GM19099 (cell line): ENCODE data around the gene SLC35F4.

Source experiments
- POLR2A ChIP-seq: IDR thresholded peaks from 3 replicates; pipeline ENCODE4 v1.6.1; 2011; ENCODE audit warnings: low read depth; ENCODE audit not compliant: insufficient read length; ENCODE audit errors: extremely low read depth

The SLC35F4 gene

DNA sequence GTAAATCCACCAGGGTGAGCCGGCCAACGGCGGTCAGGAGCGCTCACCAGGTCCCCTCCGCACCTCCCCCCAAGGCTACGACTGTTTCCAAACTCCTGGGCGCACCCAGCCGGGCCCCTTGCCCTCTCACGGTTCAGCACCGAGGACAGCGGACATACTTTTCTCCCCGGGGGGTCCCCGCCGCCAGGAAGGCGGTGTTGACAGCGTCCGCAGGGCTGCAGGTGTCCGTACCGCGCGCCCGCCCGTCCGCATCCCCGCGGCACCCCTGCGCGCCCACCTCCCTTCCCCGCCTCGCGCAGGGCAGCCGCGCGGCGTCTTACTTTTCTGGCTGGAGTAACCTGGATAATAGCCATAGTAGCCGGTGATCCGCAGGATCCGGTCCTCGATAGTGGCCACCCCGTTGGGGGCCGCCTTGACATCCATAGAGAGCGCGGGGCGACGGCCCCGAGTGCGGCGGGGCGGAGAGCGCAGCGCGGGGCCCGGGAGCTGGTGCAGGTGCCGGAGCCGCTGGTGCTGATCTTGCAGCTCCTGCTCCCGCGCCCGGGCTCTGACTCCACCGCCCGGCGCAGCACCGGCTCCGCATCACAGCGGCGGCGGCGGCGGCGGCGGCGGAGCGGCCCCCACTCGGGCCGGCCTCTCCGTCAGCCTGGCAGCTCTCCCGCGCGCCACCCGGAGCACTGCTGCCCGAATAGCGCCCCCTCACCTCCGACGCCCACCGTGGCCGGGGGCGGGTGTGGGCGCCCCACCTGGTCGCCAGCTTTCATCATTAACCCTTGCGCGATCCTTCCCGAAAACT, at the start of gene SLC35F4:
TSS of gene SLC35F4 (minus strand) at position 690 of the 796 bp plus-strand sequence.
- TF ChIP-seq POLR2A: no peak

DNA sequence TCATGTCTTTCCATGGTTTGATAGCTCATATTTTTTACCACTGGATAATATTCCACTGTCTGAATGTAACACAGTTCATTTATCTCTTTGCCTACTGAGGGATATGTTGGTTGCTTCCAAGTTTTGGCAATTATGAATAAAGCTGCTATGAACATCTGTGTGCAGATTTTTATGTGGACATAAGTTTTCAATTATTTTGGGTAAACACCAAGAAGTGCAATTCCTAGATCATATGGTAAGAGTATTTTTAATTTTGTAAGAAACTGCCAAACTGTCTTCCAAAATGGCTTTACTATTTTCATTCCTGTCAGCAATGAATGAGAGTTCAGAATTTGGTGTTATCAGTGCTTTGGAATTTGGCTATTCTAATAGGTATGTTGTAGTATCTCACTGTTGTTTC, 43.7 kb upstream of the SLC35F4 start:
- no peak for TF ChIP-seq POLR2A

DNA sequence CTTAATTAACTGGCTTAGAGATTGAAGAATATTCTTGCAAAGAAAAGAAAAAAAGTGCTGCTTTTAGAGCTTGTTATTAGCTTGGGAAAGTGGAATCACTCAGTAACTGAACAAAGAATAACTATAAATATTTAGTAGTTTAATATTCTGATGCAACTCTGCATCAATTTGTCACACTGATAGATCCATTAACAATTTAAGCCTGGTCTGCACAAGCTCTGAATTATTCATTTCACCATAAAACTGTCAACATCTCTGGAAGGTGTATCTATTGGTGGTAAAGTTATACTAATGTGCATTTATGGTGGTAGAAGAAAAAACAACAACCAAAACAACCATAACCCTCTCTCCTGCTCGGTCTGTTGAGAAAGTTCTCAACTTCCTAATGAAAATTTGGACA, 38.1 kb upstream of the SLC35F4 start:
- no peak for TF ChIP-seq POLR2A

GRCh38 chr14:57898837-57899572, 33.1 kb upstream of the SLC35F4 start:
- no peak for TF ChIP-seq POLR2A

DNA sequence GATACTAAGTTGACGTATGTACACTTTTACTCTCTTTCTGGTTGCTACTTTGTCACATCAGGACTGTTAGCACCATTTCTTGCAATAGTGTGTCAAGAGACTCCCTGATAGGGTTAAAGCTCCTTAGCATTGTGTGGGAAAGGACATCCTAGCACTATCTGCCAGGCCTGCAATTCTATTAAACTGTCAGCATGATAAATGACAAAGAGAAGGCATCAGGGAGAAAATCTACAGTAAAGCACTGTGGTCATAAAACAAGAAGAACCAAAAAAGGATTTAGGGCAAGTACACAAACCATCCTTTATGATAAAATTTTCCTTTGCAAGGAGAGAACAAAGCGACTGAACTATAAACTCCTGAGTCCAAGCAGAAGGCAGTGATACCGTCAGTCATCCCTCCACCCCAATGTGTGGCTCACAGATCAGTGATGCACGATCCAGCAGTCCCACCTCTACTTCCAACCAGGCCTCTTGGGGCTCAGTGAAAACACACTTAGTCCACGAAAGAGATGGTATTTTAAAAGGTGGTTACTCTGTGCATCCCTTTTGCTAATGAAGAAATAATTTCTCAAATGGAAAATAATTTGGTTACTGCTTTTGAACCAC, 31.4 kb upstream of the SLC35F4 start:
- TF ChIP-seq POLR2A: no peak

DNA sequence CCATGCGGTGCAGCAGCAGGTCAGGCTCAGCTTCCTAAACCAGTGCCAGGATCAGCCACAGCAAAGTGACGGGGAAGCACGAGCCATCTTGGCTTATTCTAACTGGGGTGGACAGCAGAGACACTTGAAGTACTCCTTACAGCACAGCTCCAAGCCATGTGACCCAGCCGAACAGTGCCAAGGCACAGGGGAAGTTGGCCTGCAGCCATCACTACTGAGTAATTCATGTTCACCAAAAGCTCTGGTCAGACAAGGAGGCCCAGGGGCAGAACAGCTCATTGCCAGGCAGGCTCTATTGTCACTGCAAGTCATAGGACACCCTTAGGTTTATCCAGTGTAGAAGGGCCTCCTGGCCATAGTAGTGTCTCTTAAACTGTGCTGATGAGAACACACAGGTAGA, 23.4 kb upstream of the SLC35F4 start:
- TF ChIP-seq POLR2A: no peak

GRCh38 chr14:57884175-57884574, 18.3 kb upstream of the SLC35F4 start:
- TF ChIP-seq POLR2A: no peak

GRCh38 chr14:57883061-57883460, 17.2 kb upstream of the SLC35F4 start:
- TF ChIP-seq POLR2A: no peak

- TF ChIP-seq POLR2A: no peak
Measured at GRCh38 chr14:57879516-57879915, 13.6 kb upstream of the SLC35F4 start.

DNA sequence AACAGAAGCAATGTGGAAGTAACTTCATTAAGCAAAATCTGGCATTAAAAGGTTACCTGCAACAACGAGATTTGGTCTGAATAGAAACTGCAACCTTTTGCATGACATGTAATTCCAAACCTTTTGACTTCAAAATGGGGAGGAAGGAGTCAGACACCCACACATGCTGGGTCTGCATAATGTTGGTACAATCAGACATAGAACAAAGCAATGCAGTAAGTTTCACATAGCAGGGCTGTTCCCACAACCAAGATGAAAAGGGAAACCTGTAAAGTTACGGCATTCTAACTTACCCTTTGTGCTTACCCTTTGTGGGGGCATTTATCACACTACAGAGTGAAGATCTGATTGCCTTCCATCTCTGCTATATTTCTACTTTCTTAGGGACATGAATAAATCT, 10.1 kb upstream of the SLC35F4 start:
- TF ChIP-seq POLR2A: no peak

DNA sequence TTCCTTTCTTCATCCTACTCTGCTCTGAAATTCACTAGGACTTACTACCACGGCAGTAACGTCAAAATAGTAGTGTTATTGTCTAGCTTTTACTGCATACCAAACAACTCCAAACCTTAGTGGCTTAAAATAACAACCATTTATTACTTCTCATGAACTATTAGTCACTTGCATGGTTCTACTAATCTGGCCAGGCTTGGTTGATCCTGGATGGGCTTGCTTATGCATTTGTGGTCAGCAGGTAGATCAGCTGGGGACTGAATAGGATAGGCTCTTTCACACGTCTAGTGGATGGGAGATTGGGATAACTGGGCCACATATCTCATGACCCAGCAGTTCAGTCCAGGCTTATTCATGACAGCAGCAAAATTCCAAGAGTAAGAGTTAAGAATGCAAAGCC, 9.4 kb upstream of the SLC35F4 start:
- no peak for TF ChIP-seq POLR2A

GRCh38 chr14:57871459-57872080, 5.7 kb upstream of the SLC35F4 start:
- TF ChIP-seq POLR2A: no peak

DNA sequence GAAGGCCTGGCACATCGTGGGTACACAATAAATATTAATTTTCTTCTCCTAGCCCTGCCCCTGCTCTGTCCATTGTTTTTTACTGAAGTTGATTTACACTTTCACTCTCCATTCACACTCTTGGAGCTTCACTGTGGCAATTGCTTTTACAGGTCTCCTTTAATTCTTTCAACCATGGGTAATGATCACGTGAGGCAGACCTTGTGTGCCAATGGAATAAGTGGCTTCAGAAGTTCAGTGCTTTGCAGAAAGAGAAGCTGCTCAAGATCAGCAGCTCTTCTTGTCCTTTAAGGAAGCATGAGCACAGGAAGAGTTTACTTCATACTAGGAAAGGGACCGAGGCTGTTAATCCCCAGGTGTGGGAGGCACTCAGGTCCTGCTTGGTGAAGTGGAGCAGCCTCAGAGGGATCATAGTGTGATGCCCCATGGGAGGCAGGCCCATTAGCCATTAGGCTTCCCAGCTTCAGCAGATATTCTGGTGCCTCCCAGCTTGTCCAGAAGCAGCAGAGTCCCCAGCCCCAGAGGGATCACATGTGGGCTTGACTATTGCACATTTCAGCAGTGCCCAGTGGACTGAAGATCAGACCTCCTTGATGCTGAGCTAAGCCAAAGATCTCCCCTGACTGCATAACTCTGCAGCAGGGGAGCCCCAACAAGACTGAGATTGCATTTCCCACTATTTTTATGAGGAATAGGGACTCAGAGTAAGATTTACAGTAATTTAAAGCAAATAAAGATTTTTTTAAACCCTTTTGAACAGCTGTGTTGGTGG, 5.0 kb upstream of the SLC35F4 start:
- TF ChIP-seq POLR2A: no peak

GRCh38 chr14:57869617-57870016, 3.7 kb upstream of the SLC35F4 start:
- no peak for TF ChIP-seq POLR2A
